HEK293 (cell line): Measurements from ENCODE around the gene DTNA.
"Not testable (repeated sequence)": the region's sequence is repeated elsewhere in the genome, so short reads cannot be mapped to it uniquely, and the experiment has no call there.

Experiments used
- CTCF ChIA-PET: fragments of 350-600 bp; formaldehyde crosslinking; extraction: SDS; loops from one replicate; lab custom pipeline; 2021; ENCODE audit warnings: antibody characterized with exemption; lab: Yijun Ruan, JAX
- POLR2A ChIA-PET: fragments of 300-600 bp; formaldehyde crosslinking; extraction: SDS; loops from one replicate; lab custom pipeline; 2020; ENCODE audit warnings: antibody characterized with exemption, inconsistent platforms; lab: Yijun Ruan, JAX
- H3K27ac ChIP-seq: fragments of 200-500 bp; sonication (Bioruptor generic); 2 replicates; pipeline ENCODE4 v1.5.1; 2014; ENCODE audit warnings: low read depth, low read length, control low read depth, inconsistent platforms; ENCODE audit errors: extremely low read depth
- H3K36me3 ChIP-seq, 2 experiments: fragments of 200-500 bp in 1 of 2; sonication (Bioruptor generic) in 1 of 2; 1 replicate in 1 of 2; 2 replicates in 1 of 2; pipeline ENCODE4 v1.5.1; 2014 to 2017; ENCODE audit warnings: inconsistent platforms in 2 of 2, low read length in 2 of 2; ENCODE audit not compliant: control insufficient read depth in 2 of 2, insufficient read depth in 1 of 2
- H3K4me1 ChIP-seq: fragments of 200-500 bp; sonication (Bioruptor generic); 2 replicates; pipeline ENCODE4 v1.5.1; 2014; ENCODE audit warnings: mild to moderate bottlenecking, low read length, inconsistent platforms; ENCODE audit not compliant: control insufficient read depth, insufficient read depth
- H3K4me3 ChIP-seq: 2 replicates; pipeline ENCODE4 v1.5.1; 2011; ENCODE audit warnings: low read depth, mild to moderate bottlenecking, control low read depth, low read length, moderate library complexity
- H3K9me3 ChIP-seq: fragments of 200-500 bp; sonication (Bioruptor generic); 2 replicates; pipeline ENCODE4 v1.5.1; 2014; ENCODE audit warnings: low read depth, low read length, inconsistent platforms; ENCODE audit not compliant: control insufficient read depth, insufficient read depth
- KLF10 ChIP-seq: fragments of 450-650 bp; IDR thresholded peaks from 2 replicates; pipeline ENCODE4 v1.5.1; 2018; ENCODE audit warnings: missing biosample characterization, mild to moderate bottlenecking, missing genetic modification characterization
- KLF16 ChIP-seq: fragments of 450-650 bp; formaldehyde crosslinking; IDR thresholded peaks from 2 replicates; pipeline ENCODE4 v1.5.1; 2017; ENCODE audit warnings: missing biosample characterization, missing genetic modification characterization
- KLF8 ChIP-seq: fragments of 450-650 bp; formaldehyde crosslinking; IDR thresholded peaks from 2 replicates; pipeline ENCODE4 v1.5.1; 2016; ENCODE audit warnings: missing biosample characterization, missing genetic modification characterization
- PATZ1 ChIP-seq: fragments of 450-650 bp; formaldehyde crosslinking; IDR thresholded peaks from 2 replicates; pipeline ENCODE4 v1.5.1; 2016; ENCODE audit warnings: missing biosample characterization, missing genetic modification characterization
- PRDM4 ChIP-seq: fragments of 450-650 bp; formaldehyde crosslinking; IDR thresholded peaks from 2 replicates; pipeline ENCODE4 v1.5.1; 2017; ENCODE audit warnings: missing biosample characterization, missing genetic modification characterization
- TRIM28 ChIP-seq: IDR thresholded peaks from 2 replicates; pipeline ENCODE4 v1.6.1; 2011; ENCODE audit warnings: low read length, control low read depth, borderline replicate concordance
- ZBTB11 ChIP-seq: fragments of 450-650 bp; formaldehyde crosslinking; conservative IDR thresholded peaks from 2 replicates; pipeline ENCODE4 v1.5.1; 2016; ENCODE audit warnings: low read depth, missing biosample characterization, missing genetic modification characterization
- ZBTB7A ChIP-seq: fragments of 450-650 bp; formaldehyde crosslinking; IDR thresholded peaks from 2 replicates; pipeline ENCODE4 v1.5.1; 2016; ENCODE audit warnings: low read depth, missing biosample characterization, missing genetic modification characterization
- ZNF132 ChIP-seq: fragments of 450-650 bp; formaldehyde crosslinking; IDR thresholded peaks from 2 replicates; pipeline ENCODE4 v1.5.1; 2017; ENCODE audit warnings: missing biosample characterization, missing genetic modification characterization, borderline replicate concordance
- ZNF175 ChIP-seq: fragments of 450-650 bp; formaldehyde crosslinking; IDR thresholded peaks from 2 replicates; pipeline ENCODE4 v1.5.1; 2016; ENCODE audit warnings: missing biosample characterization, missing genetic modification characterization
- ZNF214 ChIP-seq: fragments of 450-650 bp; formaldehyde crosslinking; IDR thresholded peaks from 2 replicates; pipeline ENCODE4 v1.5.1; 2017; ENCODE audit warnings: missing biosample characterization, mild to moderate bottlenecking, missing genetic modification characterization, borderline replicate concordance
- ZNF48 ChIP-seq: fragments of 450-650 bp; formaldehyde crosslinking; IDR thresholded peaks from 2 replicates; pipeline ENCODE4 v1.5.1; 2016; ENCODE audit warnings: missing biosample characterization, missing genetic modification characterization
- ZNF660 ChIP-seq: fragments of 450-650 bp; IDR thresholded peaks from 2 replicates; pipeline ENCODE4 v1.5.1; 2018; ENCODE audit warnings: missing biosample characterization, mild to moderate bottlenecking, missing genetic modification characterization

Gene DTNA

GRCh38 chr18:34710458-34710914 lies 388 bp downstream of the DTNA start (continued):
- 0 out of 2 replicates have a peak, but pooled peaks have one; percentile 6 for TF ChIP-seq PRDM4 (tag by site-specific recombination)

- Histone ChIP-seq H3K27ac (no peak overlapping the region), H3K9me3 (no peaks in the 10 kb centered on the region)
- CTCF ChIA-PET: interaction anchor here (0.7 to 3.5 kb wide), 3 partner anchors 12 to 53 kb away, joined by 3 to 25 read pairs (median 10); no protein-coding TSS in a partner anchor
- POLR2A ChIA-PET: interaction anchor here (0.6 kb wide), 1 partner anchor 258 kb away, joined by 4 read pairs; no protein-coding TSS in a partner anchor
- no peak for TF ChIP-seq ZNF48 (tag by site-specific recombination)
- no peak for TF ChIP-seq KLF16 (tag by site-specific recombination)
- no peak for TF ChIP-seq ZBTB7A (tag by site-specific recombination)
- TF ChIP-seq ZNF132 (tag by site-specific recombination): no peak
- no peak for TF ChIP-seq KLF10
- peak; percentile 46; the same call in 1 of the 2 replicates for TF ChIP-seq TRIM28
- peak; percentile 73 for TF ChIP-seq ZBTB11 (tag by site-specific recombination)
- no peak for TF ChIP-seq ZNF175 (tag by site-specific recombination)
- TF ChIP-seq ZNF660 (tag by site-specific recombination): peak; percentile 95
- no peak for TF ChIP-seq KLF8 (tag by site-specific recombination)
- no peak for TF ChIP-seq PATZ1 (tag by site-specific recombination)
- no peak for TF ChIP-seq ZNF214
- TF ChIP-seq, all 188 proteins: peak for 3
- Histone ChIP-seq H3K4me3 (no peak overlapping the region), H3K4me1 (peaks cover 22% of the 10 kb centered on the region), H3K36me3 (no peaks in the 10 kb centered on the region)
Measured at GRCh38 chr18:34710934-34711333, 836 bp downstream of the DTNA start.

- H3K36me3 ChIP-seq, H3K4me3 ChIP-seq, H3K4me1 ChIP-seq, H3K27ac ChIP-seq, POLR2A ChIA-PET, H3K9me3 ChIP-seq: not testable (repeated sequence)
- CTCF ChIA-PET: interaction anchor here (1.1 to 1.2 kb wide), 2 partner anchors 14 to 55 kb away, joined by 3 read pairs; no protein-coding TSS in a partner anchor
Measured at GRCh38 chr18:34716111-34716510, 6.0 kb downstream of the DTNA start.
